COR-L47 (cell line): Measurements from ENCODE around the gene TM4SF4.
"Not testable (repeated sequence)": the region's sequence is repeated elsewhere in the genome, so short reads cannot be mapped to it uniquely, and the experiment has no call there.

Experiments
- DNase-seq: peaks from one replicate; lab custom pipeline; 2025; lab: John Stamatoyannopoulos, UW

The TM4SF4 gene, protein sequence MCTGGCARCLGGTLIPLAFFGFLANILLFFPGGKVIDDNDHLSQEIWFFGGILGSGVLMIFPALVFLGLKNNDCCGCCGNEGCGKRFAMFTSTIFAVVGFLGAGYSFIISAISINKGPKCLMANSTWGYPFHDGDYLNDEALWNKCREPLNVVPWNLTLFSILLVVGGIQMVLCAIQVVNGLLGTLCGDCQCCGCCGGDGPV

DNA sequence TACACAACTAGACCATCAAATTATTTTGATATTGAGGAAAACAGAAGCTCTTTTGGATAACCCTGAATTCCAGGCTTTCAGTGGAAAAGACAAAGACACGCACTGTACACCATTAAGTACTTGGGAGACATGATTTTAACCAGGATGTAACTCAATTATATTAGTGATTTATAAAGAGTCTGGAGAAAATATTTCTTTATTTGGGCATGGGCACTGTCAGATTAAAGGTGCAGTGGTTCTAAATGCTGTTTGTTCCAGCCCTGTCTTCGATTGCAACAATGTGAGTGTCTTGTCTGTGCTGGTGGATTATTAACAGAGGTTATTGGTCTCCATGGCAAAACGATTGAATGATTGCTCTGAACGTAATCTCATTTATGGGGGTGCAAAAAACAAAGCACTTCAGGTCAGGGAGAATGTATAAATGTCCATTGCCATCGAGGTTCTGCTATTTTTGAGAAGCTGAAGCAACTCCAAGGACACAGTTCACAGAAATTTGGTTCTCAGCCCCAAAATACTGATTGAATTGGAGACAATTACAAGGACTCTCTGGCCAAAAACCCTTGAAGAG, at the start of gene TM4SF4:
Gene TM4SF4 (plus strand): TSS at position 448 of the 568 bp plus-strand sequence. CDS start 181 bp downstream, outside the sequence.
- DNase-seq, result no peak

DNA sequence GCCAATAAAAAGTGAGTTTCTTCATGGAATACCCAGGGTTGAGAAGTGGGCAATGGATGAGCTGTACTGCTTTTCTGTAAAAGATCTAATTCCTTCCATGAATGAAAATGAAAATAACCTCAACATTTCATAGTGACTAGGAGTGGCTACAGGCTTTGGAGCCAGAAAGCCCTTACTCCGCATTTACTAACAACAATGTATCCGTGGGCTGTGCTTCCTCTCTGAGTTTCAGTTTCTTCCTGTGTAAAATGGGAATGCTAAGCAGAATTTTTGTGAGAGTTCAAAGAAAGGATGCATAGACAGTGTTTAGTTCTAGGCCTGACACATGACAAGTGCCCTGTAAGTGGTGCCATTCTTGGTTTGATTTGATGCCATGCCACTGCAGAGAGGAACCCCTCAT, 49.6 kb upstream of the TM4SF4 start:
- DNase-seq, result no peak

DNA sequence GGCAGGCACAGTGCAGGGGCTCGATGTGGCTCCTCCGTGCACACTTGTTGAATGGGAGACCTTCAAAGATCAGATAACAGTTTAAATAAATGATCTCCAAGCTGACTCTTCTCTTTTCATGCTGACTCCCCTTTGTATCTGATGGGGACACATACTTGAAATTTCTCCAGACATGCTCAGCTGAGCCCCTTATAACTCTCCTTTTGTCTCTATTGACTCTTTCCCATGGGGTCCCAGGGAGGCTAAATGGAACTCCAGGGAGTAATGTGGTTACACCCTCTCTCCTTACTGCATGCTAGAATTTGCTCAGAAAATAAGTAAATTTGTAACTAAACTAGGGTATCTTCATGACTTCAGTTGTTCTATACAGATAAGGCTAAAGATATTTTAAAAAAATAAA, 48.2 kb upstream of the TM4SF4 start:
- DNase-seq, result no peak

DNA sequence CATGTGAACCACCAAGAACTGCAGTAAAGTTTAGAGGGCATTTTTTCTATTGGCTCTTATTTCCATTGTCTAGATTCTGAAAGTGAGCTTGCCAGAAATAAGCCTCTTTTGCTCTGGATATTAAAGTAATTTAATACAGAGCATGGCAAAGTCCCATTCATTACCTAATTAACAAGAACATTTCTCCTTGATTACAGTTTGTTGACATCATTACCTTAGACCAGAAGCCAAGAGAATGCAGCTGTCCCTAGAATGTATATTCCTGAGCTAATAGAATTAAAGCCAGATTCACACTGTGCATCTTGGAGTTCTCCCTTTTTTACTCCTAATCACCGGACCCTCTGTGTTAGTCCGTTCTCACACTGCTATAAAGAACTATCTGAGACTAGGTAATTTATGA, 46.4 kb upstream of the TM4SF4 start:
- no peak for DNase-seq

DNA sequence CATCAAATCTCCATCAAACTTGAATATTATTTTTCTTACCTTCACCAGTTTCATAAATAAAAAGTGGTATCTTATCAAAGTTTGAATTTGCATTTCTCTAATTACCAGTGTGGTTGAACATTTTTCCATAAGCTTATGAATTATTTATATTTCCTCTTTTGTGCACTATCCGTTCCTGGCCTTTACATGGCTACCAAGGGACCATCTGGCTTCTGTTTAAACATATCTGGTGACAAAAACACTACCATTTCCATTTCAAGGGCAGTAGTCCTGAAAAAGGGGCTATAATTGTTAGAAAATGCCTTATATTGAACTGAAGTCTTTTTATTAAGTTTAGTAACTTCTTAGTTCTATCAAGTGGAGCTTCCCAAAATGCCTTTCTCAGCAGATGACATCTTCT, 44.3 kb upstream of the TM4SF4 start:
- DNase-seq, result no peak

DNA sequence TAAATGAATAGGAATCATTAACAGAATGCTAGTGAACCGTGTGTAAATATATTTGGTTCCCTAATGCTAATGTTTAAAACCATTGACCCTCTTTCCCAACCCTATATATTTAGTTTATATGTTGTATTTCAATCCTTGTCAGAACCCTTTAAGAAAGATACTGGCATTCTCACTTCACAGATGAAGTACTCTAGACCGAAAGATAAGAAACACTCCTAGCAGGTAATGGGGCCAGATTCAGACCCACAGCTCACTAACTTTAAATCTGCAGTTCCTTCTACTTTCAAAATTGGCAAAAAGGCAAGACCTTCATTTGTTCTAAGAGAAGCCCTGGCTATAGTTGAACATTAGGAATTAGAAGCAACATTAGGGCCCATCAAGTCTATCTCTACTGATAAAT, 42.3 kb upstream of the TM4SF4 start:
- DNase-seq, result no peak

DNA sequence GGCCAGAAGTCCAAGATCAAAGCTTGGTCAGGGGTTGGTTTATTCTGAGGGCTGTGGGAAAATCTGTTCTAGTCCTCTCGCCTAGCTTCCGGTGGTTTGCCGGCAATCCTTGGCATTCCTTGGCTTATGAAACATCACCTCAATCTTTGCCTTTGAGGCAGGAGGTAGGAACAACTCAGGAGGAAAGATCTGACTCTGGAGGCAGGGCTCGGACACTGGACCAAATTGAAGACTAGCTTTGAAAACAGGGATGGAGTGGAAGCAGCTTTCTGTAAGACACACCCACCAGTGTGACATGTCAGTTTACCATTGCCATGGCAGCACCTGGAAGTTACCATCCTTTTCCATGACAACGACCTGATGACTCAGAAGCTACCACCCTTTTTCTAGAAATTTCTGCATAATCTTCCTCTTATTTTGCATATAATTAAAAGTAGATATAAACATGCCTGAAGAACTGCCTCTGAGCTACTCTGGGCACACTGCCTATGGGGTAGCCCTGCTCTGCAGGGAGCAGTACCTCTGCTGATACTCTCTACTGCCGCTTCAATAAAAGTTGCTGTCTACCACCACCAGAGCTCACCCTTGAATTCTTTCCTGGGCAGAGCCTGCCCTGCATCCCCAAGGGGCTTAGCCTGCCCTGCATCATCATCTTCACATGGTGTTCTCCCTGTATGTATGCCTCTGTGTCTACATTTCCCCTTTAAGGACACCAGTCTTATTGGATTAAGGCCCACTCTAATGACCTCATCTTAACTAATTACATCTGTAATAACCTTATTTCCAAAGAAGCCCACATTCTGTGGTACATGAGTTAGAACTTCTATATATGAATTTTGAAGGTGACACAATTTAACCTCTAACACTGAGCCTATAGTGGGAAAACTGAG, 38.3 kb upstream of the TM4SF4 start:
- DNase-seq, result no peak

DNA sequence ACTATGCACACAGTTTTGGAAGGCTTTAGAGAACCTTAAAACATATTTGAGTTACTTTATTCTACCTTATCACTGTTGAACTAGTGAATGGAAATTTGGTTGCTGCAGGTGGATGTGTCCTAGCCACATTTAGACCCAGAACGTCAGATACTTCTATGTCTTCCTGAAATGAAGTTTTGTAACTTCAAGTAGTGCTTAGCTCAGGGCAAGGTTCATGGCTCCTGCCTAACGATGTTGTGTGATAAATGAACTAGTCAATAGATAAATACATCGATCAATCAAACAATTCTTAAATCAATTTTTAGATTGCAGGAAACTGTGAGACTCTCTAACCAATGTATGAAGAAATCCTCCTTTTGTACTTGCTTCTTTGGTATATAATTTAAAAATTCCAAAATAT, 37.2 kb upstream of the TM4SF4 start:
- DNase-seq, result no peak

DNA sequence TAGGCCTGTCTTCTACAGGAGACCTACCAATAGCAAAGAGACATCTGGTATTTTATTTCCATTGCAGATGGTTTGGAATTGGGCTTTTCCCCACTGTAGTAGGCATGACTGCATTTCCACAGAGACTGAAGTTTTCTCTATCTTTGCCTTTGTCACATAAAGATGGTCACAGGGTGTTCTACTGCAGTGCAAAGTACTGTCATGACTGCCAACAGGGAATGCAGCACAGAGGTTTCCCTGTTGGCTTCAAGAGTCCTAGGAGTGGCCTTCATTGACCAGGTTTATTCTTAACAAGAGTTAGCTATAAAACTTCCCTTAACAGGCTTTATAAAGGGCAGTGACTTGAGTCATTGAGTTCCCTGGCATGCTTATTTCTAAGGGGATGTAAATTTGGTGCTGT, 36.8 kb upstream of the TM4SF4 start:
- no peak for DNase-seq

DNA sequence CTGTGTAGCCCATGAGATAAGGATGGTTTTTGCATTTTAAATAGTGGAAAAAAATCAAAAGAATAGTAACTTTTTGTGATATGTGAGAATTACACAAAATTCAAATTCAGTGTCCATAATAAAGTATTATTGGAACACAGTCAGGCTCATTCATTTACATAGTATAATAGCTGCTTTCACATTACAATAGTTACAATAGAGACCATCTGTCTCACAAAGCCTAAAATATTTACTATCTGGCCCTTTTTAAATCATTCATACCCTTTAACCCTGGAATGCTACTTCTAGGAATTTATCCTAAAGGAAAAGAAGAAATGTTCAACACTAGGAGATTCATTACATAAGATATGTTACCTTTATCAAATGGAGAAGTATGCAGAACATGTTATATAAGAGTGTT, 35.5 kb upstream of the TM4SF4 start:
- no peak for DNase-seq

DNA sequence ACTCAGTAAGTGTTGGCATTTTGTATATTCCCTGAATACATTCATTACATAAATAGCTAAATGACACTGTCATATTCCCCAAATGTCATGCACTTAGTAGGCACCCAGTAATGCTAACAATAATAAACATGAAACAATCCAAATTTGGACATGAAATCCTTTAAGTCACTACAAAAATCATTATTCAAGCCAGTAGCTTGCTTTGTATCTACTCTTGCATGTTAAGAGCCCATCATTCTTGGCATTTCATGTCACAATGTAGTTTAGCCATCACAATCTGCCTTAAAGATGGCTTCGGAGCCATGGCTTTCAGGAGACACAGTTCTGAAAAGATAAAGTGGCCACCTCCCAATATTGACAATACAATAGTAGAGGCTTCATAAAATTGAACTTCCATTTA, 32.9 kb upstream of the TM4SF4 start:
- no peak for DNase-seq

DNA sequence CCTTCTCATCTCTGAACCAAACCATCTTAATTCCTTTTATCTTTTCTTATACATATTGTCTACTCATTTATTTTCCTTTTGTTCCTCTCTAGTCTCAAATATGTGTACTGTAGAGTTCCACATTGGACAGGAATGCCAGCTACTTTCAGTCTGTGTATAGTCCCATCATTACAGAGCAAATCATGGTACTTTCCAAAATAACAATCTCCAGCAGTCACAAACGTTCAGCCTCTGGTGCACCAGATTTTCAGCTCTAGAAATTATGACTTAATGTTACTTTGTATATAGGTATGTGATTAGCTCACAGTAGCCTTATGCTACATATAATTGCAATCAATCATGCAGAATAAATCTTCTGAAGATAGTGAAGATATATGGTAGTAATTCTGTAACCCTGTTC, 32.5 kb upstream of the TM4SF4 start:
- DNase-seq, result no peak

DNA sequence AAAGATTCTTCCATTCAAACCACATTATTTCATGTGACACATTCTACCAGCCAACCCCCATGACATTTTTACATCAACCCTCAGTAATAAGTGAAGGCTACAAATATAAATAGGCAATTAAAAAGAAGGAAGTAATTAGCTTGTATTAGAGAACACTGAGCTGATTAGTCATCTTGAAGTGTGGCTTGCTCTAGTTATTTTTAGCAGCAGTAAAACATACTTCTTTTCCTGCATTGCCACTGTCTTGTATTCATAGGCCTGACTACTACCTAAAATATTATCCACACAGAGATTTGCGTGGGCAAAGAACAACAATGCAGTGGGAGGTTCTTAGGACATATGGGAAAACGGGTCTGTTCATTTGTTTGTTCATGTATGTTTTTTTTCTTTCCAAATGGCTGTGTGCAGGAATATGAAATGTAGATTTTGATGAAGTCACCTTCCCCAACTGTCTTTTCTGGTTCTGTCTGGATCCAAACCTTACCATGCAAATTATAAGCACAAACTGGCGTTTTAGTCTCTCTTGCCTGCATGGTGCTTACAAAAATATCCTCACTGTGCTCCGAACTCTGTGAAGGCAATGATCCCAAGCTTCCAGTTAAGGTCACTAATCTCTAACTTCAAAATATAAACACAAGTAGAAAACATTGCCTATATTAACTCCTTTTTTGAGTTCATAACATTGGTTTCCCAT, 31.5 kb upstream of the TM4SF4 start:
- no peak for DNase-seq

DNA sequence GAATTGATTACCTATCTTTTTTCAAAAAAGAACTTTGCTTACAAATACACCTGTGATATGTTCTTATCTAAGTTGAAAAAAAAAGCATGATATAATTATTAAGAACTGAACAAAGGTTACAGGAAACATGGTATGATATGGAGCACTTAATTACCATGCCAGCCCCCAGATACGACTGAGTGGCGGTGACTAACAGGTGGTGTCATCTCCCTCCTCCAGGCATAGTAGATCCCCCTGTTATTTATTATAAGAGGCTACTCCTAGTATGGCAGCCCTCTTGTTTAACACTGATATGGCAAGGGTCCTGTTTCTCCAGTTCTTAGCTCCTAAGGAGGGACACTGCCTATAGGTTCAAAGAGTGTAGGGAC, 31.0 kb upstream of the TM4SF4 start:
- no peak for DNase-seq

DNA sequence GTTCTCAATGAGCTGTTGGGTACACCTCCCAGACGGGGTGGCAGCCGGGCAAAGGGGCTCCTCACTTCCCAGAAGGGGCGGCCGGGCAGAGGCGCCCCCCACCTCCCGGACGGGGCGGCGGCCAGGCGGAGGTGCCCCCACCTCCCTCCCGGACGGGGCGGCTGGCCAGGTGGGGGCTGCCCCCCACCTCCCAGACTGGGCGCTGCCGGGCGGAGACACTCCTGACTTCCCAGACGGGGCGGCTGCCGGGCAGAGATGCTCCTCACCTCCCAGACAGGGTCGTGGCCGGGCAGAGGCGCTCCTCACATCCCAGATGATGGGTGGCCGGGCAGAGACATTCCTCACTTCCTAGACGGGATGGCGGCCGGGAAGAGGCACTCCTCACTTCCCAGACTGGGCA, 29.6 kb upstream of the TM4SF4 start:
- DNase-seq, result not testable (repeated sequence)

DNA sequence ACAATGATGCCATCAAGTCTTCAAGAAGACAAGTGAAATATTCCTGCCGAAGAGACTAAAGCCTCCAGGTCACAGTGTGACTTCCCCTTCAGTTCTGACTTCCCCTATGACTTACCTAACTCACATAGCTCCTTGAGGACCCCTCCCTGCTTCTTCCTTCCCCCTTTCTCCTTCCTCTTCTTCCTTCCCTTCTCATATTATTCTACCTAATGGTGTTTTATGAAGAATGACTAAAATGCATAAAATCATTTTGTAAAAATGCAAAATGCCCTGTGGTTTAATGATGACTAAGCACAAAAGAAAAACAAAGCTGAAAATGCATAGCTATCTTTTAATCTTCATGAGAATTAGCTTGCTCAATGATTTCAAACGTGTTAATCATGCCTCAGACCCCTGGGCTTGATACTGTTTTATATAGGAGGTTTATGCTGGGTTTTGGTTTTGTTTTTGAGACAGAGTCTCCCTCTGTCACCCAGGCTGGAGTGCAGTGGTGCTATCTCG, 26.1 kb upstream of the TM4SF4 start:
- DNase-seq, result no peak

DNA sequence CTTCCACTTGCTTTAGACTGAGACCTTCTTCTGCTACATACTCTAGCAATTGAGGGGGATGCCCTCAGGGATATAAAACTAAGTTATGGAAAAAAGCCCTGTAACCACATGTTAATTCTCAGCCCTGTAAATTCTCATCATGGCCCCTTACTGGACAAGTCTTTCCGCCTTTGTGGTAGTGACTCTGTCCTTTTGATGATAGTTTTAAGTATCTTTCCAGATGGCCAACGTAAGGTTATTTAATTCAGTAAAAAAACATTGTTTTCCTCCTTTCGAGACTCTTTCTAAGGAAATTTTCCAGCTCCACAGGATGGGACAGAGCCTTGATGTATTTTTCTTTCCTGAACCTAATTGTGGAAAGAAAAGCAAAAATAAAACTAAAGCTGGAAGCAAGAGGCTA, 25.3 kb upstream of the TM4SF4 start:
- DNase-seq, result no peak

DNA sequence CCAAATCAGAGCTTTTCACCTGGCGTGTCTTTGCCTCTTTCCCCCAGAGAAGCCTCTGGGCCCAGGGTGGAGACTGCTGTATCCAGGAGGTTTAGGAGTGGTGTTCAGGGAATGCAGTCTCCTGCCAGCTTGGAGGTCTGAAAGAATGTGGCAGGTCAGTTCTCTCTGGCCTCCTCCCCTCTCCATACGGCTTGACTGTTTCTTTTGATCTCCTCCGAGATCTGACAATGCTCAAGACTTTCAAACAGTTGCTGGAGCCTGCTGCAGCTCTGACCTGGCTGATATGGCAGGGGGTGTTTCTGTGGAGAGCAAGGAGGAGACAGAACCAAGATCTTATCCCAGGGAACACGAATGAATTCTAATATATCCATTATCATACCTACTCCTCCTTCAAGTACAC, 24.7 kb upstream of the TM4SF4 start:
- no peak for DNase-seq

DNA sequence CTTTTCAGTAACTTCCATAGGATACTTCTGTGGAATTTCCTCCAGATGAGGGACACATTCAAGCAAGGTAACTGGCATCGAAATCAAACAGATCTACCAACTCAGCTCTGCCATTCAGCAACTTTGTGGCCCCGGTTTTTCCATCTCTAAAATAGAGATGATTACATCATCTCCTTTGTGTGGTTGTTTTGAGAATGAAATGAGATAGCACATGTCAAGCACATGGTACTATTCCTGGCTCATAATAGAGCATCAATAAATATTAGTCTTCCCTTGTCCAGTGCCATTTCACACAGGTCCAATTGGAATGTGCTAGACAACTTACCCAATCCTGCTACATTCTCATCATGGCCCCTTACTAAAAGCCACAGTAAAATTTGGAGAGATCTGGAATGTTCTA, 24.2 kb upstream of the TM4SF4 start:
- DNase-seq, result no peak

DNA sequence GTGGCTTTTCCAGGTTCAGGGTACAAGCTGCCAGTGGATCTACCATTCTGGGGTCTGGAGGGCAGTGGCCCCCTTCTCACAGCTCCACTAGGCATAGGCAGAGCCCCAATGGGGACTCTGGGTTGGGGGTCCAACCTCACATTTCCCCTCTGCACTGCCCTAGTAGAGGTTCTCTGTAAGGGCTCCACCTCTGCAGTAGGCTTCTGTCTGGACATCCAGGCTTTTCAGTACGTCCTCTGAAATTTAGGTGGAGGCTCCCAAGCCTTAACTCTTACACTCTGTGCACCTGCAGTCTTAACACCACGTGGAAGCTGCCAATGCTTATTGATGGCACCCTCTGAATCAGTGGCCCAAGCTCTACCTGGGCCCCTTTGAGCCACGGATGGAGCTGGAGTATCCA, 22.5 kb upstream of the TM4SF4 start:
- DNase-seq, result no peak

DNA sequence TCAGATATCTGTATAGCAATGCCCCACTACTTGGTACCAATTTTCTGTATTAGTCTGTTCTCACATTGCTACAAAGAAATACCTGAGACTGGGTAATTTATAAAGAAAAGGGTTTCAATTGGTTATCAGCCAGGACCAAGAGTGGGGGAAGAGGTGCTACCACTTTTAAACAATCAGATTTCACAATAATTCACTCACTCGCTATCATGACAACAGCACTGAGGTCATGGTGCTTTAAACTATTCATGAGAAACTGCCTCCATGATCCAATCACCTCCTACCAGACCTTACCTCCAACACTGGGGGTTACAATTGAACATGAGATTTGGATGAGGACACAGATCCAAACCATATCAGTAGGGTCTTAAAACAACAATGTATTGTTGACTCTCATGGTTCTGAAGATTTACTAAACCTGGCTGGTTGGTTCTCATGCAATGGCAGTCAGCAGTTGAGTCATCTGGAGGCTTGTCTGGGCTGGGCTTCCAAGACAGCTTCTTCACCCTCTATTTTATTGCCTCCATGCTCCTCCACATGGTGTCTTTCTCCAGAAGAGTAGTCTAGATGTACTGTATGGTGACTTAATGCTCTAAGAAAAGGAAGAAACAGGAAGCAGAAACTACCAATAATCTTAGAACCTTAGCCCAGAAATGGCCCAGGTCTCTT, 21.2 kb upstream of the TM4SF4 start:
- DNase-seq, result no peak

DNA sequence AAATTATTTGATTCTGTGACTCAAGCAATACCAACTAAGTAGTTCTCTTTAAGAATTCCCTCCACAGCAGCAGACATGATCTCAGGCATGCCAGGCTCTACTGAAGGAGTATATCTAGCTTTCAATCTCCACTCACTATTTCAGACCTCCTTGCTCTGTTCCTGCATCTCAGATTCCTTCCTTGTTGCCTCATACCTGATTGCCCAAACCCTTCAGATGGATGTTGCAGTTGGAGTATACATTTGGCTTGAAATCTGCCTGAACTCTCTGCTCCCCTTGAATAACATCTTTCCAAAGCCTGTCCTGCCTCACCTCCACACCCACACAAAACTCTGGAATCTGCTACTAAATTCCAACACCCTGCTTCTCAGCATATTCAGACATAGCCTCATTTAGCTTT, 19.8 kb upstream of the TM4SF4 start:
- no peak for DNase-seq
